Osteoblast (primary cell): ENCODE data around the gene ATP6V1C2. TPM values are rescaled to one million over a fixed set of nuclear protein-coding genes. Genes with fewer than 3 reads are reported as not detected.
"Not testable (repeated sequence)": the region's sequence is repeated elsewhere in the genome, so short reads cannot be mapped to it uniquely, and the experiment has no call there.

Experiments
- DNase-seq: peaks from one replicate; pipeline ENCODE4 v3.0.0; 2011; ENCODE audit warnings: low spot score, mixed read lengths; ENCODE audit not compliant: insufficient read length; ENCODE audit errors: missing footprints
- H2AFZ ChIP-seq: 2 replicates; pipeline ENCODE4 v1.6.0; 2011; ENCODE audit warnings: mild to moderate bottlenecking, low read length
- H3K27ac ChIP-seq: 2 replicates; pipeline ENCODE4 v1.5.1; 2011; ENCODE audit warnings: mild to moderate bottlenecking, low read depth, low read length, moderate library complexity
- H3K27me3 ChIP-seq: 2 replicates; pipeline ENCODE4 v1.6.0; 2012; ENCODE audit warnings: mild to moderate bottlenecking, control low read depth, inconsistent platforms, low read length, moderate library complexity; ENCODE audit not compliant: insufficient read depth
- H3K36me3 ChIP-seq: 2 replicates; pipeline ENCODE4 v1.5.1; 2011; ENCODE audit warnings: mild to moderate bottlenecking, low read length, control low read depth, moderate library complexity; ENCODE audit not compliant: insufficient read depth
- H3K4me1 ChIP-seq: 2 replicates; pipeline ENCODE4 v1.5.1; 2011; ENCODE audit warnings: mild to moderate bottlenecking, low read length, control low read depth, moderate library complexity; ENCODE audit not compliant: insufficient read depth
- H3K4me2 ChIP-seq: 2 replicates; pipeline ENCODE4 v1.6.0; 2011; ENCODE audit warnings: mild to moderate bottlenecking, low read length; ENCODE audit not compliant: insufficient read depth
- H3K4me3 ChIP-seq: fragments of 200-600 bp; sonication (generic); 3 replicates; pipeline ENCODE4 v1.5.1; 2012; ENCODE audit warnings: mild to moderate bottlenecking, low read length, inconsistent platforms; ENCODE audit not compliant: insufficient read depth
- H3K79me2 ChIP-seq: 2 replicates; pipeline ENCODE4 v1.6.0; 2012; ENCODE audit warnings: mild to moderate bottlenecking, low read length, control low read depth, inconsistent platforms; ENCODE audit not compliant: insufficient read depth
- H3K9me3 ChIP-seq: 2 replicates; pipeline ENCODE4 v1.5.1; 2011; ENCODE audit warnings: low read depth, low read length, control low read depth
- H4K20me1 ChIP-seq: 2 replicates; pipeline ENCODE4 v1.6.0; 2012; ENCODE audit warnings: mild to moderate bottlenecking, low read length, control low read depth; ENCODE audit not compliant: insufficient read depth
- CTCF ChIP-seq: IDR thresholded peaks from 2 replicates; pipeline ENCODE4 v1.5.1; 2011; ENCODE audit warnings: mild to moderate bottlenecking, low read depth, low read length, moderate library complexity; ENCODE audit errors: extremely low read depth
- total RNA-seq: library from RNA; depleted of rRNA; stranded (reverse); fragments of >200 nt; gene quantifications from 2 replicates; pipeline ENCODE4 v1.2.3, GENCODE V29; 2012

The ATP6V1C2 gene
- total RNA-seq, 1 donor, result under 0.01 TPM

- Histone ChIP-seq H2AFZ (no peak overlapping the region), H3K27ac (no peak overlapping the region), H3K9me3 (no peaks in the 10 kb centered on the region), H4K20me1 (no peaks in the 10 kb centered on the region), H3K79me2 (peaks cover under 1% of the 10 kb centered on the region), H3K4me3 (no peak overlapping the region), H3K4me2 (no peak overlapping the region), H3K27me3 (peaks cover 47% of the 10 kb centered on the region), H3K4me1 (peaks cover 2% of the 10 kb centered on the region), H3K36me3 (no peaks in the 10 kb centered on the region)
- DNase-seq, result peak; percentile 68
- TF ChIP-seq CTCF, result peak; percentile 30
Observed at GRCh38 chr2:10817413-10817812, 96.0 kb downstream of the ATP6V1C2 start.

- not testable (repeated sequence) for H3K79me2 ChIP-seq, H3K4me1 ChIP-seq, H3K36me3 ChIP-seq, H3K4me3 ChIP-seq, H3K27ac ChIP-seq, H3K4me2 ChIP-seq, H4K20me1 ChIP-seq, H3K9me3 ChIP-seq, DNase-seq, H2AFZ ChIP-seq
- H3K27me3 ChIP-seq, result peaks cover 55% of the 10 kb centered on the region
Observed at GRCh38 chr2:10818305-10818704, 96.9 kb downstream of the ATP6V1C2 start.

- no peak overlapping the region for H3K4me2 ChIP-seq
- DNase-seq, result no peak
- TF ChIP-seq CTCF, result no peak
- H3K36me3 ChIP-seq, result no peaks in the 10 kb centered on the region
- H4K20me1 ChIP-seq, result no peaks in the 10 kb centered on the region
- H2AFZ ChIP-seq, result no peak overlapping the region
- H3K9me3 ChIP-seq, result no peaks in the 10 kb centered on the region
- no peak overlapping the region for H3K4me3 ChIP-seq
- no peaks in the 10 kb centered on the region for H3K4me1 ChIP-seq
- H3K27me3 ChIP-seq, result peaks cover 61% of the 10 kb centered on the region
- H3K79me2 ChIP-seq, result no peaks in the 10 kb centered on the region
- H3K27ac ChIP-seq, result no peak overlapping the region
Observed at GRCh38 chr2:10818984-10819383, 97.6 kb downstream of the ATP6V1C2 start.

GRCh38 chr2:10819714-10820314, 98.4 kb downstream of the ATP6V1C2 start:
- Histone ChIP-seq H3K4me2 (no peak overlapping the region), H3K4me3 (no peak overlapping the region), H3K36me3 (no peaks in the 10 kb centered on the region), H3K27me3 (peaks cover 68% of the 10 kb centered on the region), H3K4me1 (no peaks in the 10 kb centered on the region), H3K27ac (no peak overlapping the region), H2AFZ (no peak overlapping the region), H4K20me1 (no peaks in the 10 kb centered on the region), H3K79me2 (no peaks in the 10 kb centered on the region), H3K9me3 (no peaks in the 10 kb centered on the region)
- DNase-seq, result no peak
- TF ChIP-seq CTCF, result no peak
